B cell (primary cell): ENCODE results near the gene POU2F3. TPM values are rescaled to one million over a fixed set of nuclear protein-coding genes. Genes with fewer than 3 reads are reported as not detected.
A peak's percentile ranks its signal among the peaks of the same experiment; 100 is the strongest.

Experiments used
- ATAC-seq: fragments of 200-7000 bp; cut with Tn5 transposase; one replicate; pipeline ENCODE4 v1.10.0; 2021; ENCODE audit warnings: low read depth, mild to moderate bottlenecking, moderate number of reproducible peaks, moderate library complexity
- CTCF ChIA-PET: fragments of 350-600 bp; sonication (Branson Sonifier 250); formaldehyde crosslinking; loops from one replicate; lab custom pipeline; 2021; ENCODE audit warnings: antibody characterized with exemption, inconsistent platforms; lab: Charles Lee
- POLR2A ChIA-PET: fragments of 350-600 bp; sonication (Branson Sonifier 250); formaldehyde crosslinking; loops from one replicate; lab custom pipeline; 2021; ENCODE audit warnings: antibody characterized with exemption; lab: Charles Lee
- DNase-seq: peaks from one replicate; pipeline ENCODE4 v3.0.0; 2013
- H2AFZ ChIP-seq: 2 replicates; pipeline ENCODE4 v1.6.1; 2012; ENCODE audit warnings: mild to moderate bottlenecking, low read depth, low read length; ENCODE audit not compliant: insufficient read depth, poor library complexity, severe bottlenecking
- H3K27ac ChIP-seq, 2 donors: 1 replicate in 1 of 2; 2 replicates in 1 of 2; pipeline ENCODE4 v1.5.1; 2012 to 2013; ENCODE audit warnings: low read length in 2 of 2, mild to moderate bottlenecking in 2 of 2, moderate library complexity in 1 of 2
- H3K27me3 ChIP-seq, 4 experiments: fragments of 200-600 bp in 1 of 4; sonication (generic) in 1 of 4; replicated peaks in 1 of 4; 1 replicate in 2 of 4; 2 replicates in 2 of 4; pipeline versions ENCODE4 v1.6.1 to v1.7.0; 2013 to 2016; ENCODE audit warnings: low read length in 3 of 4, mild to moderate bottlenecking in 2 of 4, mixed read lengths in 1 of 4, moderate library complexity in 1 of 4; ENCODE audit not compliant: insufficient read depth in 4 of 4, control insufficient read depth in 3 of 4; ENCODE audit errors: control extremely low read depth in 1 of 4
- H3K36me3 ChIP-seq, 2 experiments: replicated peaks in 1 of 2; 1 replicate in 1 of 2; 2 replicates in 1 of 2; pipeline versions ENCODE4 v1.6.1 to v1.7.1; 2013; ENCODE audit warnings: low read length in 1 of 2; ENCODE audit not compliant: insufficient read depth in 2 of 2, control insufficient read depth in 1 of 2; ENCODE audit errors: control extremely low read depth in 1 of 2, extremely low read depth in 1 of 2
- H3K4me1 ChIP-seq, 2 donors: fragments of 200-600 bp in 1 of 2; sonication (generic) in 1 of 2; 1 replicate in 1 of 2; 2 replicates in 1 of 2; pipeline versions ENCODE4 v1.5.1 to v1.6.1; 2013 to 2017; ENCODE audit warnings: low read length in 2 of 2; ENCODE audit not compliant: control insufficient read depth in 2 of 2, insufficient read depth in 2 of 2
- H3K4me2 ChIP-seq: replicated peaks from 2 replicates; pipeline ENCODE3; 2012; ENCODE audit warnings: mild to moderate bottlenecking, low read depth, low read length; ENCODE audit not compliant: poor library complexity, severe bottlenecking
- H3K4me3 ChIP-seq, 5 experiments: fragments of 200-600 bp in 1 of 5; sonication (generic) in 1 of 5; 1 replicate in 3 of 5; 2 replicates in 2 of 5; pipeline versions ENCODE4 v1.5.1 to v1.7.0; 2011 to 2016; ENCODE audit warnings: low read length in 4 of 5, mild to moderate bottlenecking in 4 of 5, low read depth in 2 of 5, control low read depth in 1 of 5, moderate library complexity in 1 of 5; ENCODE audit not compliant: insufficient read depth in 1 of 5; ENCODE audit errors: control extremely low read depth in 1 of 5, extremely low read depth in 1 of 5
- H3K79me2 ChIP-seq: fragments of 200-600 bp; sonication (generic); one replicate; pipeline ENCODE4 v1.6.0; 2016; ENCODE audit warnings: low read length; ENCODE audit not compliant: control insufficient read depth, insufficient read depth
- H3K9ac ChIP-seq: fragments of 200-600 bp; sonication (generic); 2 replicates; pipeline ENCODE4 v1.6.1; 2017; ENCODE audit warnings: mild to moderate bottlenecking, low read length, moderate library complexity
- H3K9me3 ChIP-seq, 3 donors: one replicate each; pipeline versions ENCODE4 v1.6.1 to v1.7.1; 2013; ENCODE audit warnings: low read length in 2 of 3; ENCODE audit not compliant: control insufficient read depth in 2 of 3, insufficient read depth in 1 of 3; ENCODE audit errors: control extremely low read depth in 1 of 3
- H4K20me1 ChIP-seq: 2 replicates; pipeline ENCODE4 v1.6.0; 2012; ENCODE audit warnings: mild to moderate bottlenecking, low read length; ENCODE audit not compliant: insufficient read depth, control insufficient read depth, poor library complexity, severe bottlenecking
- H3K27ac Mint-ChIP-seq: one replicate; pipeline ENCODE4 v1.8.0; 2021; ENCODE audit warnings: mixed read lengths
- H3K27me3 Mint-ChIP-seq: one replicate; pipeline ENCODE4 v1.8.0; 2021; ENCODE audit warnings: mixed read lengths
- H3K4me1 Mint-ChIP-seq: one replicate; pipeline ENCODE4 v1.8.0; 2021; ENCODE audit warnings: mixed read lengths
- H3K4me3 Mint-ChIP-seq: one replicate; pipeline ENCODE4 v1.8.0; 2021; ENCODE audit warnings: mixed read lengths
- H3K9me3 Mint-ChIP-seq: one replicate; pipeline ENCODE4 v1.8.0; 2022; ENCODE audit warnings: mixed read lengths; ENCODE audit not compliant: insufficient read depth
- CTCF ChIP-seq: fragments of 200-600 bp; IDR thresholded peaks from one replicate; pipeline ENCODE4 v1.8.0; 2022; ENCODE audit warnings: antibody characterized with exemption, mild to moderate bottlenecking
- EZH2 ChIP-seq: IDR thresholded peaks from 2 replicates; pipeline ENCODE4 v1.6.1; 2012; ENCODE audit warnings: borderline replicate concordance, low read depth, mild to moderate bottlenecking, moderate library complexity, low read length; ENCODE audit not compliant: insufficient read depth, poor library complexity, severe bottlenecking
- WGBS: methylation state at CpG from one replicate; pipeline ENCODE4 v1.1.5; 2013; ENCODE audit warnings: missing lambda C conversion rate; ENCODE audit not compliant: insufficient coverage; 5-methylcytosine and 5-hydroxymethylcytosine counted together
- intact Hi-C: fragments of 100-400 bp; cut with micrococcal nuclease; formaldehyde crosslinking; loops from one replicate; pipeline ENCODE4 v1.10.0; 2022
- polyA plus RNA-seq: library from polyadenylated mRNA; depleted of rRNA; stranded (reverse); fragments of >200 nt; gene quantifications from 2 replicates; pipeline ENCODE4 v1.2.3, GENCODE V29; 2012
- total RNA-seq, 2 donors: library from RNA; stranded (reverse); fragments of 120-200 nt in 1 of 2; gene quantifications; 1 replicate in 1 of 2; 2 replicates in 1 of 2; pipeline versions ENCODE4 v1.2.3 to v1.2.4, GENCODE V29; 2013 to 2022

Gene POU2F3
- total and polyA plus RNA-seq, 2 donors (not counting 1 experiment from before 2014, with no cell fraction given), result not detected

GRCh38 chr11:120335556-120335907, 95.6 kb downstream of the POU2F3 start:
- Histone ChIP-seq H3K4me3 (peak overlapping the region in 4 of 5 experiments; percentile 67 to 77 (median 76)), H3K9me3 (peaks cover 0 to 2% (median 0%) of the 10 kb centered on the region in 3 donors), H4K20me1 (peaks cover 29% of the 10 kb centered on the region), H3K79me2 (peaks cover 15% of the 10 kb centered on the region), H3K4me1 (peaks cover 22 to 35% of the 10 kb centered on the region in 2 donors), H3K27me3 (peaks cover 0 to 43% (median 32%) of the 10 kb centered on the region in 4 experiments), H3K4me2 (peak overlapping the region; percentile 97), H3K27ac (peak overlapping the region in 1 of 2 donors; percentile 35), H3K36me3 (no peaks in the 10 kb centered on the region), H3K9ac (peak overlapping the region; percentile 77), H2AFZ (peak overlapping the region; percentile 82)
- intact Hi-C loops, result loop anchor here (5.0 to 10.0 kb wide), 4 partner anchors 89 to 959 kb away; partner anchors contain the start of genes GRIK4, NECTIN1 and SC5D
- Mint-ChIP-seq H3K4me1 (peaks cover 35% of the 10 kb centered on the region), H3K27me3 (peaks cover 47% of the 10 kb centered on the region), H3K9me3 (no peaks in the 10 kb centered on the region), H3K4me3 (peak overlapping the region; percentile 82), H3K27ac (peak overlapping the region; percentile 64)
- CTCF ChIA-PET, result interaction anchor here (0.8 to 3.2 kb wide), 14 partner anchors 12 to 859 kb away, joined by 3 to 50 read pairs (median 3); partner anchors contain the start of genes GRIK4 and NECTIN1
- ATAC-seq (peak; percentile 11), DNase-seq (no peak)
- POLR2A ChIA-PET, result no interaction called here
- WGBS, result 2% methylated on average over 19 of the region's 19 CpGs
- no peak for TF ChIP-seq CTCF
- no peak for TF ChIP-seq EZH2

- H4K20me1 ChIP-seq, result peaks cover 33% of the 10 kb centered on the region
- H3K36me3 ChIP-seq, result no peaks in the 10 kb centered on the region
- peak within 1 kb of the TSS; percentile 77 for H3K9ac ChIP-seq
- peaks cover 22 to 35% of the 10 kb centered on the region in 2 donors for H3K4me1 ChIP-seq
- peak within 1 kb of the TSS; percentile 82 for H2AFZ ChIP-seq
- peak within 1 kb of the TSS; percentile 93 for H3K4me3 Mint-ChIP-seq
- peak within 1 kb of the TSS; percentile 42 to 77 (median 75) for H3K4me3 ChIP-seq
- TF ChIP-seq EZH2, result no peak
- TF ChIP-seq CTCF, result no peak
- peaks cover 46% of the 10 kb centered on the region for H3K27me3 Mint-ChIP-seq
- H3K79me2 ChIP-seq, result peaks cover 17% of the 10 kb centered on the region
- DNase-seq, result peak; percentile 91
- H3K27ac ChIP-seq, result peak within 1 kb of the TSS; percentile 44 to 56
- ChIA-PET POLR2A (no interaction called here), CTCF (interaction anchor here (0.8 to 3.2 kb wide), 10 partner anchors 12 to 607 kb away, joined by 3 to 50 read pairs (median 3); partner anchors contain the start of genes GRIK4 and NECTIN1)
- H3K4me1 Mint-ChIP-seq, result peaks cover 35% of the 10 kb centered on the region
- peak within 1 kb of the TSS; percentile 97 for H3K4me2 ChIP-seq
- peaks cover 0 to 2% (median 0%) of the 10 kb centered on the region in 3 donors for H3K9me3 ChIP-seq
- intact Hi-C loops, result loop anchor here (5.0 to 10.0 kb wide), 4 partner anchors 89 to 959 kb away; partner anchors contain the start of genes GRIK4, NECTIN1 and SC5D
- H3K27me3 ChIP-seq, result peaks cover 0 to 46% (median 35%) of the 10 kb centered on the region in 4 experiments
- ATAC-seq, result peak; percentile 70
- H3K9me3 Mint-ChIP-seq, result no peaks in the 10 kb centered on the region
- under 1% methylated on average over 92 of the region's 92 CpGs for WGBS
- peak within 1 kb of the TSS; percentile 91 for H3K27ac Mint-ChIP-seq
Measured at GRCh38 chr11:120335908-120336640, 96.1 kb downstream of the POU2F3 start, which contains the start of gene ARHGEF12. ARHGEF12 (plus strand) TSS chr11:120336413; CDS start chr11:120337244, 831 bp downstream.
